HG03520 (cell line): Measurements from ENCODE around the gene MAPK1.
"Not testable (repeated sequence)": the region's sequence is repeated elsewhere in the genome, so short reads cannot be mapped to it uniquely, and the experiment has no call there.

Source experiments
- ATAC-seq: cut with Tn5 transposase; IDR thresholded peaks from one replicate; pipeline ENCODE4 v1.9.1; 2021; ENCODE audit warnings: mild to moderate bottlenecking, moderate library complexity; ENCODE audit not compliant: unreplicated experiment

Gene MAPK1

GRCh38 chr22:21823740-21824444 lies 43.6 kb downstream of the MAPK1 start:
- ATAC-seq, result no peak

- no peak for ATAC-seq
Measured at GRCh38 chr22:21819183-21819770, 48.2 kb downstream of the MAPK1 start.

- no peak for ATAC-seq
Measured at GRCh38 chr22:21818487-21819182, 48.8 kb downstream of the MAPK1 start.

- ATAC-seq, result not testable (repeated sequence)
Measured at GRCh38 chr22:21817497-21817853, 50.0 kb downstream of the MAPK1 start.

- no peak for ATAC-seq
Measured at GRCh38 chr22:21816787-21817496, 50.5 kb downstream of the MAPK1 start.

- ATAC-seq, result no peak
Measured at GRCh38 chr22:21816472-21816786, 51.0 kb downstream of the MAPK1 start.

GRCh38 chr22:21815958-21816357 lies 51.5 kb downstream of the MAPK1 start:
- no peak for ATAC-seq

- no peak for ATAC-seq
Measured at GRCh38 chr22:21815357-21815756, 52.1 kb downstream of the MAPK1 start.

- no peak for ATAC-seq
Measured at GRCh38 chr22:21811982-21812381, 55.5 kb downstream of the MAPK1 start.

GRCh38 chr22:21807544-21808529 lies 59.6 kb downstream of the MAPK1 start:
- no peak for ATAC-seq

- ATAC-seq, result not testable (repeated sequence)
Measured at GRCh38 chr22:21805325-21805724, 62.1 kb downstream of the MAPK1 start.

- no peak for ATAC-seq
Measured at GRCh38 chr22:21803811-21804249, 63.6 kb downstream of the MAPK1 start.

GRCh38 chr22:21802673-21803072 lies 64.8 kb downstream of the MAPK1 start:
- ATAC-seq, result no peak

- no peak for ATAC-seq
Measured at GRCh38 chr22:21802056-21802455, 65.4 kb downstream of the MAPK1 start.

- not testable (repeated sequence) for ATAC-seq
Measured at GRCh38 chr22:21801304-21801644, 66.2 kb downstream of the MAPK1 start.

- ATAC-seq, result no peak
Measured at GRCh38 chr22:21800552-21801303, 66.7 kb downstream of the MAPK1 start.

GRCh38 chr22:21797444-21798221 lies 69.8 kb downstream of the MAPK1 start:
- ATAC-seq, result no peak

GRCh38 chr22:21796863-21797262 lies 70.6 kb downstream of the MAPK1 start:
- no peak for ATAC-seq

- no peak for ATAC-seq
Measured at GRCh38 chr22:21796231-21796630, 71.2 kb downstream of the MAPK1 start.
